ENCODE data around the gene SCAF4. TPM values are rescaled to one million over a fixed set of nuclear protein-coding genes. Genes with fewer than 3 reads are reported as not detected.

The SCAF4 gene
- total RNA-seq, 2 donors from 2014 or later, result 12.6 to 29.5 TPM

- Histone ChIP-seq H3K27ac (no peak overlapping the region), H3K4me3 (no peak overlapping the region), H3K36me3 (no peaks in the 10 kb centered on the region), H3K27me3 (replicated peaks; ENCODE audit: insufficient read depth) (no peaks in the 10 kb centered on the region), H3K9me3 (no peaks in the 10 kb centered on the region), H3K4me1 (replicated peaks) (no peaks in the 10 kb centered on the region)
- no peak for DNase-seq (ENCODE audit: low spot score)
- TF ChIP-seq POLR2AphosphoS5 (IDR thresholded peaks at IDR 0.05) (no peak), CTCF (IDR thresholded peaks at IDR 0.05) (no peak), POLR2A (IDR thresholded peaks at IDR 0.05) (no peak)
- intact Hi-C loops (cut with DNase I), result no loop called here
- 96% methylated on average over 3 of the region's 3 CpGs for WGBS
Observed at GRCh38 chr21:31650930-31651329, 81.0 kb downstream of the SCAF4 start.

GRCh38 chr21:31647650-31648049 lies 84.3 kb downstream of the SCAF4 start:
- Histone ChIP-seq H3K9me3 (no peaks in the 10 kb centered on the region), H3K36me3 (no peaks in the 10 kb centered on the region), H3K27me3 (replicated peaks; ENCODE audit: insufficient read depth) (no peaks in the 10 kb centered on the region), H3K27ac (no peak overlapping the region), H3K4me1 (replicated peaks) (no peaks in the 10 kb centered on the region), H3K4me3 (no peak overlapping the region)
- DNase-seq (ENCODE audit: low spot score), result no peak
- intact Hi-C loops (cut with DNase I), result no loop called here
- 85% methylated on average over 3 of the region's 3 CpGs for WGBS
- no peak for TF ChIP-seq POLR2A (IDR thresholded peaks at IDR 0.05)
- no peak for TF ChIP-seq CTCF (IDR thresholded peaks at IDR 0.05)

- no peak overlapping the region for H3K27ac ChIP-seq
- 64% methylated on average over 4 of the region's 4 CpGs for WGBS
- H3K27me3 ChIP-seq (replicated peaks; ENCODE audit: insufficient read depth), result no peaks in the 10 kb centered on the region
- H3K36me3 ChIP-seq, result no peaks in the 10 kb centered on the region
- no peak for TF ChIP-seq POLR2AphosphoS5 (IDR thresholded peaks at IDR 0.05)
- TF ChIP-seq POLR2A (IDR thresholded peaks at IDR 0.05), result no peak
- TF ChIP-seq CTCF (IDR thresholded peaks at IDR 0.05), result no peak
- DNase-seq (ENCODE audit: low spot score), result no peak
- intact Hi-C loops (cut with DNase I), result no loop called here
- H3K4me3 ChIP-seq, result no peak overlapping the region
- no peaks in the 10 kb centered on the region for H3K9me3 ChIP-seq
- H3K4me1 ChIP-seq (replicated peaks), result no peaks in the 10 kb centered on the region
Observed at GRCh38 chr21:31644643-31645042, 87.3 kb downstream of the SCAF4 start.

GRCh38 chr21:31641416-31641922 lies 90.4 kb downstream of the SCAF4 start:
- no peak for TF ChIP-seq POLR2A (IDR thresholded peaks at IDR 0.05)
- intact Hi-C loops (cut with DNase I), result no loop called here
- H3K27me3 ChIP-seq (replicated peaks; ENCODE audit: insufficient read depth), result no peaks in the 10 kb centered on the region
- H3K9me3 ChIP-seq, result no peaks in the 10 kb centered on the region
- no peaks in the 10 kb centered on the region for H3K4me1 ChIP-seq (replicated peaks)
- DNase-seq (ENCODE audit: low spot score), result no peak
- H3K27ac ChIP-seq, result no peak overlapping the region
- H3K4me3 ChIP-seq, result no peak overlapping the region
- whole genome bisulfite sequencing, result 91% methylated on average over 12 of the region's 12 CpGs
- no peaks in the 10 kb centered on the region for H3K36me3 ChIP-seq

- Histone ChIP-seq H3K4me3 (no peak overlapping the region), H3K4me1 (replicated peaks) (no peaks in the 10 kb centered on the region), H3K27me3 (replicated peaks; ENCODE audit: insufficient read depth) (no peaks in the 10 kb centered on the region), H3K36me3 (no peaks in the 10 kb centered on the region), H3K9me3 (no peaks in the 10 kb centered on the region), H3K27ac (no peak overlapping the region)
- intact Hi-C loops (cut with DNase I), result no loop called here
- WGBS, result 81% methylated on average over 2 of the region's 2 CpGs
- no peak for TF ChIP-seq CTCF (IDR thresholded peaks at IDR 0.05)
- no peak for TF ChIP-seq POLR2A (IDR thresholded peaks at IDR 0.05)
- TF ChIP-seq POLR2AphosphoS5 (IDR thresholded peaks at IDR 0.05), result no peak
- DNase-seq (ENCODE audit: low spot score), result no peak
Observed at GRCh38 chr21:31636874-31637273, 95.0 kb downstream of the SCAF4 start.

Data from prostate gland (tissue), 2 donors.